Erythroblast (primary cell): ENCODE measurements around the gene ANTKMT.

Experiments
- GATA1 ChIP-seq: IDR thresholded peaks from 2 replicates; pipeline ENCODE4 v1.6.1; 2011; ENCODE audit warnings: low read depth, mild to moderate bottlenecking, control low read depth, low read length, moderate library complexity
- POLR2A ChIP-seq: IDR thresholded peaks from 2 replicates; pipeline ENCODE4 v1.6.1; 2011; ENCODE audit warnings: mild to moderate bottlenecking, low read length

DNA sequence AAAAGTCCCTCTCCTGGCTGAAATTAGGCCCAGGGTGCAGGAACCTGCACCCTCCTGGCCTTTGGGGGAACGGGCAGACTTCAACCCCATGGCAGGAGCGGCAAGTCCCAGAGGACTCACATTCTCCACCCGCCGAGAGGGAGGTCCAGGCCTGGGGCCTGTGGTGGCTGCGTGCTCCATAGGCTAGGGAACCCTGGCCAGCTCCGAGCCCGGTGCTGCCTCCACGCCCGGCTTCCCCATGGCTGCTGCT lies 5.2 kb downstream of the ANTKMT start:
- no peak for TF ChIP-seq POLR2A
- no peak for TF ChIP-seq GATA1
